Liver (tissue), 9 donors: ENCODE results near the gene PLOD3. TPM values are rescaled to one million over a fixed set of nuclear protein-coding genes. Genes with fewer than 3 reads are reported as not detected.

Experiments
- DNase-seq: peaks from one replicate; pipeline ENCODE4 v3.0.0-alpha.2; 2017; ENCODE audit warnings: low spot score
- H3K27ac ChIP-seq, 2 donors: one replicate each; pipeline ENCODE4 v1.7.0; 2013; ENCODE audit warnings: inconsistent platforms in 2 of 2, low read length in 2 of 2, control low read depth in 1 of 2, low read depth in 1 of 2, mild to moderate bottlenecking in 1 of 2
- H3K27me3 ChIP-seq, 4 donors: one replicate each; pipeline versions ENCODE4 v1.6.1 to v1.7.0; 2013; ENCODE audit warnings: low read length in 3 of 4, inconsistent platforms in 1 of 4, mild to moderate bottlenecking in 1 of 4, moderate library complexity in 1 of 4; ENCODE audit not compliant: control insufficient read depth in 4 of 4, insufficient read depth in 4 of 4
- H3K36me3 ChIP-seq, 4 donors: one replicate each; pipeline versions ENCODE4 v1.6.1 to v1.7.0; 2013; ENCODE audit warnings: low read length in 3 of 4, mild to moderate bottlenecking in 3 of 4, low read depth in 1 of 4, moderate library complexity in 1 of 4; ENCODE audit not compliant: control insufficient read depth in 4 of 4, insufficient read depth in 3 of 4
- H3K4me1 ChIP-seq, 4 donors: one replicate each; pipeline versions ENCODE4 v1.6.1 to v1.7.0; 2013; ENCODE audit warnings: low read length in 3 of 4, mild to moderate bottlenecking in 3 of 4, moderate library complexity in 1 of 4; ENCODE audit not compliant: control insufficient read depth in 4 of 4, insufficient read depth in 4 of 4
- H3K4me3 ChIP-seq, 3 donors: one replicate each; pipeline versions ENCODE4 v1.6.1 to v1.7.0; 2013; ENCODE audit warnings: low read length in 3 of 3, control low read depth in 1 of 3, low read depth in 1 of 3, mild to moderate bottlenecking in 1 of 3
- H3K9ac ChIP-seq, 2 donors: one replicate each; pipeline ENCODE4 v1.7.0; 2013; ENCODE audit warnings: low read length in 2 of 2, mild to moderate bottlenecking in 2 of 2, moderate library complexity in 2 of 2, control low read depth in 1 of 2, low read depth in 1 of 2
- H3K9me3 ChIP-seq, 4 donors: one replicate each; pipeline versions ENCODE4 v1.6.1 to v1.7.0; 2013; ENCODE audit warnings: low read length in 3 of 4; ENCODE audit not compliant: control insufficient read depth in 4 of 4
- CTCF ChIP-seq: fragments of 150-350 bp; IDR thresholded peaks from 2 replicates; pipeline ENCODE4 v1.5.1; 2017; ENCODE audit warnings: improper control_type of control experiment, low read depth, low read length; ENCODE audit not compliant: missing input control
- EGR1 ChIP-seq, 2 donors: IDR thresholded peaks; 2 replicates each; pipeline ENCODE4 v1.6.1; 2016 to 2018; ENCODE audit warnings: antibody characterized with exemption in 2 of 2, low read depth in 2 of 2
- FOXA1 ChIP-seq: IDR thresholded peaks from 2 replicates; pipeline ENCODE4 v1.6.1; 2016; ENCODE audit warnings: antibody characterized with exemption
- FOXA2 ChIP-seq: IDR thresholded peaks from 2 replicates; pipeline ENCODE4 v1.6.1; 2016; ENCODE audit warnings: antibody characterized with exemption
- GABPA ChIP-seq, 2 donors: IDR thresholded peaks in 1 of 2; conservative IDR thresholded peaks in 1 of 2; 2 replicates each; pipeline ENCODE4 v1.6.1; 2016; ENCODE audit warnings: antibody characterized with exemption in 2 of 2, mild to moderate bottlenecking in 1 of 2, moderate library complexity in 1 of 2
- HNF4A ChIP-seq, 2 donors: conservative IDR thresholded peaks; 2 replicates each; pipeline ENCODE4 v1.6.1; 2016; ENCODE audit warnings: antibody characterized with exemption in 2 of 2, mild to moderate bottlenecking in 2 of 2
- HNF4G ChIP-seq: IDR thresholded peaks from 2 replicates; pipeline ENCODE4 v1.6.1; 2016; ENCODE audit warnings: antibody characterized with exemption
- JUND ChIP-seq, 2 donors: IDR thresholded peaks; 2 replicates each; pipeline ENCODE4 v1.6.1; 2016; ENCODE audit warnings: antibody characterized with exemption in 2 of 2
- NR2F2 ChIP-seq: IDR thresholded peaks from 2 replicates; pipeline ENCODE4 v1.6.1; 2016; ENCODE audit warnings: antibody characterized with exemption
- RAD21 ChIP-seq, 2 donors: IDR thresholded peaks; 2 replicates each; pipeline ENCODE4 v1.6.1; 2016; ENCODE audit warnings: antibody characterized with exemption in 2 of 2, mild to moderate bottlenecking in 2 of 2
- RXRA ChIP-seq, 2 donors: IDR thresholded peaks; 2 replicates each; pipeline ENCODE4 v1.6.1; 2017 to 2018; ENCODE audit warnings: antibody characterized with exemption in 2 of 2, mild to moderate bottlenecking in 1 of 2
- SP1 ChIP-seq: IDR thresholded peaks from 2 replicates; pipeline ENCODE4 v1.6.1; 2018; ENCODE audit warnings: antibody characterized with exemption, mild to moderate bottlenecking
- TAF1 ChIP-seq: conservative IDR thresholded peaks from 2 replicates; pipeline ENCODE4 v1.6.1; 2016; ENCODE audit warnings: antibody characterized with exemption, mild to moderate bottlenecking
- YY1 ChIP-seq: IDR thresholded peaks from 2 replicates; pipeline ENCODE4 v1.6.1; 2016; ENCODE audit warnings: antibody characterized with exemption, mild to moderate bottlenecking
- ZBTB33 ChIP-seq: IDR thresholded peaks from 2 replicates; pipeline ENCODE4 v1.6.1; 2016; ENCODE audit warnings: antibody characterized with exemption
- WGBS: extraction: QIAGEN DNeasy Blood & Tissue Kit; methylation state at CpG from one replicate; pipeline ENCODE4 v1.1.7; 2013; 5-methylcytosine and 5-hydroxymethylcytosine counted together
- polyA plus RNA-seq, 2 donors: library from polyadenylated mRNA; stranded (reverse) in 1 of 2; unstranded in 1 of 2; fragments of 200-250 nt in 1 of 2; fragments of >200 nt in 1 of 2; fragmentation: Nextera tagmentation in 1 of 2; extraction: Ambion mirVana in 1 of 2; gene quantifications; one replicate each; pipeline versions ENCODE4 v1.2.1 to v1.2.3, GENCODE V29; 2013 to 2015
- total RNA-seq, 2 donors: library from RNA; depleted of rRNA; stranded (reverse); fragments of >200 nt; gene quantifications; one replicate each; pipeline ENCODE4 v1.2.3, GENCODE V29; 2014
- TF ChIP-seq, protein P1 (sequence below): IDR thresholded peaks from 2 replicates; pipeline ENCODE4 v1.6.1; 2016; ENCODE audit warnings: antibody characterized with exemption, mild to moderate bottlenecking
- TF ChIP-seq, protein P2 (sequence below): IDR thresholded peaks from 2 replicates; pipeline ENCODE4 v1.6.1; 2016; ENCODE audit warnings: antibody characterized with exemption
- donor health status: healthy.
- donor health status: healthy.
- donor health status: healthy.
- donor health status: healthy.
- donor health status: healthy.

Gene PLOD3
- total and polyA plus RNA-seq, 4 donors, result 19.4 to 42.9 (median 27.7) TPM

DNA sequence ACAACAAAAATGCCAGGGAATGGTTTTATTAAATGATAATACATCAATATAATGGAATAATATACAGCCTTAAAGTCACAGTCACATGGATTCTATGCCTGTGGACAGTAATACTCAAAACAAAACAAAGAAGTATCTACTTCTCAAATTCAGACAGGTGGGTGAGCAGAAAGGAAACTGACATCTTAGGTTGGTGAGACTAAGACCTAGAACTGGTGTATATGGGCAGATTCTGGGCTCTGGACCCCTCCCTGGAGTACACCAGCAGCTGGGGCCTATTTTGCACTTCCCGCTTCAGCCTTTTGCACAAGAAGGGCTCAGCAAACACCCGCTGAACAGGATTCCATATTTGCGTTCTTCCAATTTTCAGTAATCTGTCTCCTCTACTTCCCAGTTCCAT, 32.9 kb upstream of the PLOD3 start:
- no peak overlapping the region for H3K27ac ChIP-seq
- no peak overlapping the region for H3K4me3 ChIP-seq
- WGBS, result 97% methylated on average over 3 of the region's 3 CpGs
- H3K9ac ChIP-seq, result no peak overlapping the region
- peaks cover 0 to 5% (median 1%) of the 10 kb centered on the region in 4 donors for H3K36me3 ChIP-seq
- DNase-seq, result no peak
- TF ChIP-seq EGR1 (IDR thresholded peaks at IDR 0.05; ENCODE audit: low read depth in 2 of 2), result no peak
- no peak for TF ChIP-seq ZBTB33
- TF ChIP-seq FOXA1, result no peak
- TF ChIP-seq TAF1, result no peak
- no peak for TF ChIP-seq JUND (IDR thresholded peaks at IDR 0.05)
- TF ChIP-seq, protein P1, sequence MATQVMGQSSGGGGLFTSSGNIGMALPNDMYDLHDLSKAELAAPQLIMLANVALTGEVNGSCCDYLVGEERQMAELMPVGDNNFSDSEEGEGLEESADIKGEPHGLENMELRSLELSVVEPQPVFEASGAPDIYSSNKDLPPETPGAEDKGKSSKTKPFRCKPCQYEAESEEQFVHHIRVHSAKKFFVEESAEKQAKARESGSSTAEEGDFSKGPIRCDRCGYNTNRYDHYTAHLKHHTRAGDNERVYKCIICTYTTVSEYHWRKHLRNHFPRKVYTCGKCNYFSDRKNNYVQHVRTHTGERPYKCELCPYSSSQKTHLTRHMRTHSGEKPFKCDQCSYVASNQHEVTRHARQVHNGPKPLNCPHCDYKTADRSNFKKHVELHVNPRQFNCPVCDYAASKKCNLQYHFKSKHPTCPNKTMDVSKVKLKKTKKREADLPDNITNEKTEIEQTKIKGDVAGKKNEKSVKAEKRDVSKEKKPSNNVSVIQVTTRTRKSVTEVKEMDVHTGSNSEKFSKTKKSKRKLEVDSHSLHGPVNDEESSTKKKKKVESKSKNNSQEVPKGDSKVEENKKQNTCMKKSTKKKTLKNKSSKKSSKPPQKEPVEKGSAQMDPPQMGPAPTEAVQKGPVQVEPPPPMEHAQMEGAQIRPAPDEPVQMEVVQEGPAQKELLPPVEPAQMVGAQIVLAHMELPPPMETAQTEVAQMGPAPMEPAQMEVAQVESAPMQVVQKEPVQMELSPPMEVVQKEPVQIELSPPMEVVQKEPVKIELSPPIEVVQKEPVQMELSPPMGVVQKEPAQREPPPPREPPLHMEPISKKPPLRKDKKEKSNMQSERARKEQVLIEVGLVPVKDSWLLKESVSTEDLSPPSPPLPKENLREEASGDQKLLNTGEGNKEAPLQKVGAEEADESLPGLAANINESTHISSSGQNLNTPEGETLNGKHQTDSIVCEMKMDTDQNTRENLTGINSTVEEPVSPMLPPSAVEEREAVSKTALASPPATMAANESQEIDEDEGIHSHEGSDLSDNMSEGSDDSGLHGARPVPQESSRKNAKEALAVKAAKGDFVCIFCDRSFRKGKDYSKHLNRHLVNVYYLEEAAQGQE, result no peak
- TF ChIP-seq HNF4A (conservative IDR thresholded peaks at IDR 0.05), result no peak
- TF ChIP-seq, protein P2, sequence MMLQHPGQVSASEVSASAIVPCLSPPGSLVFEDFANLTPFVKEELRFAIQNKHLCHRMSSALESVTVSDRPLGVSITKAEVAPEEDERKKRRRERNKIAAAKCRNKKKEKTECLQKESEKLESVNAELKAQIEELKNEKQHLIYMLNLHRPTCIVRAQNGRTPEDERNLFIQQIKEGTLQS, result no peak
- no peak for TF ChIP-seq RXRA (IDR thresholded peaks at IDR 0.05)
- TF ChIP-seq GABPA (IDR thresholded peaks at IDR 0.05 in 1 of 2, conservative IDR thresholded peaks at IDR 0.05 in 1 of 2), result no peak
- TF ChIP-seq SP1, result no peak
- no peak for TF ChIP-seq NR2F2
- no peak for TF ChIP-seq CTCF
- no peak for TF ChIP-seq FOXA2
- no peak for TF ChIP-seq YY1
- TF ChIP-seq RAD21 (IDR thresholded peaks at IDR 0.05), result no peak
- TF ChIP-seq HNF4G, result no peak
- H3K27me3 ChIP-seq, result no peaks in the 10 kb centered on the region
- H3K4me1 ChIP-seq, result peaks cover 3 to 28% (median 18%) of the 10 kb centered on the region in 4 donors
- no peaks in the 10 kb centered on the region for H3K9me3 ChIP-seq

DNA sequence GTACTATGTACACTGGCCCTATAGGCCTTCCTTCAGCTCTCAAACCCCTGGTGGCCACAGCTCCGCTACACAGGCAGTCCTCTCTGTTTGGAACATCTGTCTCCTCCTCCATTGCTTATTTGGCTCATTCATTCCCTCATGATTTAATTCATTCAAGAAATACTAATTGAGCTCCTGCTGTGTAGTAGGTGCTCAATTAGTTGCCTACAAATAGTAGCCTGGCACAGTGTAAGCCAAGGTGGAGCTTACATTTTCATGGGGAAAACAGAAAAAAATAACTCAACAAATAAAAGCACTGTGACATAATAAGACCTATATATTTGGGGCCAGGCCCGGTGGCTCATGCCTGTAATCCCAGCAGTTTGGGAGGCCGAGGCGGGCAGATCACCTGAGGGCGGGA, 30.9 kb upstream of the PLOD3 start:
- no peak for DNase-seq
- H3K9me3 ChIP-seq, result no peaks in the 10 kb centered on the region
- no peak overlapping the region for H3K27ac ChIP-seq
- no peaks in the 10 kb centered on the region for H3K27me3 ChIP-seq
- 96% methylated on average over 5 of the region's 5 CpGs for WGBS
- peaks cover 0 to 5% (median 1%) of the 10 kb centered on the region in 4 donors for H3K36me3 ChIP-seq
- H3K4me3 ChIP-seq, result no peak overlapping the region
- TF ChIP-seq, protein P2, result no peak
- TF ChIP-seq EGR1 (IDR thresholded peaks at IDR 0.05; ENCODE audit: low read depth in 2 of 2) (no peak), CTCF (no peak), JUND (IDR thresholded peaks at IDR 0.05) (no peak), RAD21 (IDR thresholded peaks at IDR 0.05) (no peak), SP1 (no peak), HNF4A (conservative IDR thresholded peaks at IDR 0.05) (no peak)
- TF ChIP-seq, protein P1, result no peak
- peaks cover 4 to 40% (median 29%) of the 10 kb centered on the region in 4 donors for H3K4me1 ChIP-seq
- no peak overlapping the region for H3K9ac ChIP-seq
